OCI-LY7 (cell line): ENCODE data around the gene PPIP5K2. TPM values are rescaled to one million over a fixed set of nuclear protein-coding genes. Genes with fewer than 3 reads are reported as not detected.

Source experiments
- BruUV-seq: library from RNA; stranded (reverse); fragments of 400-500 nt; replicated peaks from 2 replicates; lab custom pipeline; 2021; lab: Mats Ljungman, UMichigan
- CTCF ChIA-PET: fragments of 300-600 bp; sonication (Branson Sonifier 250); formaldehyde crosslinking; loops from one replicate; lab custom pipeline; 2022; ENCODE audit warnings: antibody characterized with exemption; ENCODE audit not compliant: unreplicated experiment; lab: Charles Lee
- POLR2A ChIA-PET: fragments of 300-600 bp; sonication (Branson Sonifier 250); formaldehyde crosslinking; loops from one replicate; lab custom pipeline; 2022; ENCODE audit warnings: antibody characterized with exemption; lab: Charles Lee
- DNase-seq: peaks from one replicate; pipeline ENCODE4 v3.0.0-alpha.2; 2015; ENCODE audit warnings: low spot score
- H2AFZ ChIP-seq: fragments of 200-600 bp; sonication (generic), shearing (Covaris generic); 2 replicates; pipeline ENCODE4 v1.6.1; 2014; ENCODE audit warnings: mild to moderate bottlenecking, antibody characterized with exemption, low read length, moderate library complexity
- H3K27ac ChIP-seq: fragments of 200-600 bp; sonication (generic); 2 replicates; pipeline ENCODE4 v1.5.1; 2014; ENCODE audit warnings: mixed run types, low read depth, mild to moderate bottlenecking, moderate library complexity, low read length, inconsistent platforms; ENCODE audit not compliant: poor library complexity, severe bottlenecking
- H3K36me3 ChIP-seq: fragments of 200-600 bp; sonication (generic); 2 replicates; pipeline ENCODE4 v1.6.1; 2014; ENCODE audit warnings: mild to moderate bottlenecking, antibody characterized with exemption, low read length, moderate library complexity, mixed read lengths; ENCODE audit not compliant: insufficient read depth
- H3K4me1 ChIP-seq: fragments of 200-600 bp; sonication (generic); 2 replicates; pipeline ENCODE4 v1.5.1; 2014; ENCODE audit warnings: mild to moderate bottlenecking, low read length; ENCODE audit not compliant: insufficient read depth, poor library complexity, severe bottlenecking
- H3K4me2 ChIP-seq: fragments of 200-600 bp; sonication (generic); 2 replicates; pipeline ENCODE4 v1.6.1; 2014; ENCODE audit warnings: mild to moderate bottlenecking, low read length
- H3K4me3 ChIP-seq: fragments of 200-600 bp; sonication (generic); 2 replicates; pipeline ENCODE4 v1.5.1; 2014; ENCODE audit warnings: mild to moderate bottlenecking, low read depth, low read length; ENCODE audit not compliant: poor library complexity, severe bottlenecking
- H3K79me2 ChIP-seq: fragments of 200-600 bp; sonication (generic); 2 replicates; pipeline ENCODE4 v1.6.1; 2016; ENCODE audit warnings: low read depth, mild to moderate bottlenecking, low read length, moderate library complexity, mixed read lengths; ENCODE audit not compliant: insufficient read depth
- H3K9me2 ChIP-seq: fragments of 200-600 bp; sonication (generic); 2 replicates; pipeline ENCODE4 v1.6.1; 2016; ENCODE audit warnings: mild to moderate bottlenecking, low read length, mixed read lengths; ENCODE audit not compliant: insufficient read depth
- H3K9me3 ChIP-seq: fragments of 200-600 bp; sonication (generic); 2 replicates; pipeline ENCODE4 v1.6.1; 2014; ENCODE audit warnings: mild to moderate bottlenecking, mixed run types, low read length, mixed read lengths
- H4K20me1 ChIP-seq: fragments of 200-600 bp; sonication (generic); 2 replicates; pipeline ENCODE4 v1.6.1; 2014; ENCODE audit warnings: mild to moderate bottlenecking, antibody characterized with exemption, low read length, moderate library complexity, mixed read lengths; ENCODE audit not compliant: insufficient read depth
- EZH2phosphoT487 ChIP-seq: fragments of 200-600 bp; sonication (generic); IDR thresholded peaks from 2 replicates; pipeline ENCODE4 v1.6.1; 2018; ENCODE audit warnings: low read depth, borderline replicate concordance, mild to moderate bottlenecking, mixed run types, antibody characterized with exemption, low read length, moderate library complexity, mixed read lengths
- intact Hi-C: fragments of 100-400 bp; cut with micrococcal nuclease; formaldehyde crosslinking; loops from one replicate; pipeline ENCODE4 v1.10.0; 2022; ENCODE audit not compliant: unreplicated experiment
- total RNA-seq, 2 experiments: library from RNA; depleted of rRNA in 1 of 2; stranded (reverse); fragments of >200 nt in 1 of 2; shearing (Covaris generic) in 1 of 2; gene quantifications; 2 replicates each; pipeline ENCODE4 v1.2.3, GENCODE V29; 2014 to 2022
- TF ChIP-seq, protein P1 (sequence below): fragments of 200-600 bp; sonication (generic); conservative IDR thresholded peaks from 2 replicates; pipeline ENCODE4 v1.5.1; 2014; ENCODE audit warnings: mild to moderate bottlenecking, antibody characterized with exemption, low read length, moderate library complexity, mixed read lengths

The PPIP5K2 gene
- total RNA-seq, 2 experiments from 2014 or later, result 45.5 to 80.0 TPM

DNA sequence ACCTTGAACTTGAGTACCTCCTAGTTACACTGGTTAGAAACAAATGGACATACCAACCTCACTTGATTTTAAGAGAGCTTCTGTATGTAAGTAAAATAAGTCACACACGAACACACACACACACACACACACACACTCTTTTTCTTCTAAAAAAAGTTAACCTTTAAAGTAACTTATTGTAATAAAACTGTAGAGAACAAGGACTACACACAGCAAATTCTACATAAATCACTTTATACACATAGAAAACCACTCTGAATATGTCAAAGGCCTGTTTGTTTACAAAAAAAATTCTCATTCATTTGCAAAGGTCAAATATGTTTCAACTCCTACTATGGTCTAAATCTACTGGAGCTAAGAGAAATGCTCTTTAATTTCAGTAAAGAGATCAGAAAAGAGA is 29.3 kb upstream of the PPIP5K2 start:
- CTCF ChIA-PET, result no interaction called here
- no peak overlapping the region for H3K27ac ChIP-seq
- POLR2A ChIA-PET, result interaction anchor here (0.6 to 1.0 kb wide), 3 partner anchors 15 to 129 kb away, joined by 3 read pairs; no protein-coding TSS in a partner anchor

GRCh38 chr5:103092676-103093075 is 27.4 kb upstream of the PPIP5K2 start:
- Histone ChIP-seq H3K9me2 (no peaks in the 10 kb centered on the region), H3K4me2 (no peak overlapping the region), H3K36me3 (no peaks in the 10 kb centered on the region; the same call in 1 of the 2 replicates), H4K20me1 (no peaks in the 10 kb centered on the region), H3K4me3 (no peak overlapping the region), H3K9me3 (no peaks in the 10 kb centered on the region), H3K4me1 (no peaks in the 10 kb centered on the region), H3K79me2 (no peaks in the 10 kb centered on the region), H3K27ac (no peak overlapping the region), H2AFZ (no peak overlapping the region)
- BruUV-seq, result no TSS peak
- no peak for DNase-seq
- ChIA-PET CTCF (no interaction called here), POLR2A (no interaction called here)
- TF ChIP-seq EZH2phosphoT487, result no peak
- TF ChIP-seq, protein P1, sequence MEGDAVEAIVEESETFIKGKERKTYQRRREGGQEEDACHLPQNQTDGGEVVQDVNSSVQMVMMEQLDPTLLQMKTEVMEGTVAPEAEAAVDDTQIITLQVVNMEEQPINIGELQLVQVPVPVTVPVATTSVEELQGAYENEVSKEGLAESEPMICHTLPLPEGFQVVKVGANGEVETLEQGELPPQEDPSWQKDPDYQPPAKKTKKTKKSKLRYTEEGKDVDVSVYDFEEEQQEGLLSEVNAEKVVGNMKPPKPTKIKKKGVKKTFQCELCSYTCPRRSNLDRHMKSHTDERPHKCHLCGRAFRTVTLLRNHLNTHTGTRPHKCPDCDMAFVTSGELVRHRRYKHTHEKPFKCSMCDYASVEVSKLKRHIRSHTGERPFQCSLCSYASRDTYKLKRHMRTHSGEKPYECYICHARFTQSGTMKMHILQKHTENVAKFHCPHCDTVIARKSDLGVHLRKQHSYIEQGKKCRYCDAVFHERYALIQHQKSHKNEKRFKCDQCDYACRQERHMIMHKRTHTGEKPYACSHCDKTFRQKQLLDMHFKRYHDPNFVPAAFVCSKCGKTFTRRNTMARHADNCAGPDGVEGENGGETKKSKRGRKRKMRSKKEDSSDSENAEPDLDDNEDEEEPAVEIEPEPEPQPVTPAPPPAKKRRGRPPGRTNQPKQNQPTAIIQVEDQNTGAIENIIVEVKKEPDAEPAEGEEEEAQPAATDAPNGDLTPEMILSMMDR, result no peak
- intact Hi-C loops, result no loop called here

More for the DNA sequence above, 29.3 kb upstream of the PPIP5K2 start:
- no peak overlapping the region for H3K4me2 ChIP-seq
- no TSS peak for BruUV-seq
- intact Hi-C loops, result no loop called here
- H3K4me1 ChIP-seq, result no peaks in the 10 kb centered on the region
- no peaks in the 10 kb centered on the region for H3K9me3 ChIP-seq
- DNase-seq, result no peak
- H3K9me2 ChIP-seq, result no peaks in the 10 kb centered on the region
- no peaks in the 10 kb centered on the region for H3K79me2 ChIP-seq
- no peak for TF ChIP-seq EZH2phosphoT487
- TF ChIP-seq, protein P1, result no peak
- H3K4me3 ChIP-seq, result no peak overlapping the region
- H3K36me3 ChIP-seq, result no peaks in the 10 kb centered on the region
- no peak overlapping the region for H2AFZ ChIP-seq
- no peaks in the 10 kb centered on the region for H4K20me1 ChIP-seq

DNA sequence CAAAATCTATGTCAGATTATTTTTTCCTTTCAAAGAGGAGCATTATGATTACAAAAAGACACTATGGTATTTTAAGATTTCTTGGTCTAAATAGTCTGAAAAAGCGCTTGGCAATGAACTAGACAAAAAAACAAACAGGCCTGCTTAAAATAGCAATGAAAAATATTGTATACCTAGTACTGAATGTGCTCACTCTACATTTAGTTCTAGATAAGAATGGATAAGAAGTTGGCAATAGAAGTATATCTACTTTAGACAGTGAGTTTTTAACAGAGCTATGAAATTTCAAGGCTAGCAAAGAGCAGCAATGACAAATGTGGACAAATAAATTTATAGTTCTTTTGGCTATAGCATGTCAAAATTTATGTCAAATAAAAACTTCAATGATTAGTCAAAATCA is 26.4 kb upstream of the PPIP5K2 start:
- Histone ChIP-seq H3K27ac (no peak overlapping the region), H3K9me2 (no peaks in the 10 kb centered on the region), H3K9me3 (no peaks in the 10 kb centered on the region), H4K20me1 (no peaks in the 10 kb centered on the region), H3K79me2 (no peaks in the 10 kb centered on the region), H3K36me3 (no peaks in the 10 kb centered on the region; the same call in 1 of the 2 replicates), H3K4me2 (no peak overlapping the region), H3K4me3 (no peak overlapping the region), H2AFZ (no peak overlapping the region), H3K4me1 (no peaks in the 10 kb centered on the region)
- intact Hi-C loops, result no loop called here
- no TSS peak for BruUV-seq
- ChIA-PET POLR2A (interaction anchor here (0.7 to 1.8 kb wide), 2 partner anchors 12 to 132 kb away, joined by 3 to 6 read pairs; no protein-coding TSS in a partner anchor), CTCF (no interaction called here)
- DNase-seq, result no peak
- TF ChIP-seq, protein P1, result no peak
- TF ChIP-seq EZH2phosphoT487, result no peak
